HG02623 (cell line): ENCODE results near the gene TMEM231.
"Not testable (repeated sequence)": the region's sequence is repeated elsewhere in the genome, so short reads cannot be mapped to it uniquely, and the experiment has no call there.

Source experiments
- ATAC-seq: cut with Tn5 transposase; IDR thresholded peaks from one replicate; pipeline ENCODE4 v1.9.1; 2021; ENCODE audit warnings: moderate library complexity; ENCODE audit not compliant: unreplicated experiment

The TMEM231 gene

GRCh38 chr16:75534560-75535205, 21.4 kb downstream of the TMEM231 start:
- no peak for ATAC-seq

GRCh38 chr16:75532791-75533190, 23.3 kb downstream of the TMEM231 start:
- no peak for ATAC-seq

GRCh38 chr16:75532142-75532765, 23.8 kb downstream of the TMEM231 start:
- ATAC-seq = no peak

- ATAC-seq = no peak
Observed at GRCh38 chr16:75529959-75530358, 26.1 kb downstream of the TMEM231 start.

GRCh38 chr16:75529056-75529905, 26.8 kb downstream of the TMEM231 start:
- no peak for ATAC-seq

GRCh38 chr16:75527825-75528299, 28.2 kb downstream of the TMEM231 start:
- ATAC-seq = no peak

GRCh38 chr16:75526032-75526790, 29.8 kb downstream of the TMEM231 start:
- no peak for ATAC-seq

- ATAC-seq = no peak
Observed at GRCh38 chr16:75519175-75519574, 36.9 kb downstream of the TMEM231 start.

GRCh38 chr16:75516189-75516966, 39.7 kb downstream of the TMEM231 start:
- ATAC-seq = peak; percentile 17

GRCh38 chr16:75514296-75514695, 41.8 kb downstream of the TMEM231 start:
- no peak for ATAC-seq

- no peak for ATAC-seq
Observed at GRCh38 chr16:75506574-75506973, 49.5 kb downstream of the TMEM231 start.

GRCh38 chr16:75506107-75506506, 49.9 kb downstream of the TMEM231 start:
- no peak for ATAC-seq

- ATAC-seq = no peak
Observed at GRCh38 chr16:75503801-75504200, 52.3 kb downstream of the TMEM231 start.

- ATAC-seq = no peak
Observed at GRCh38 chr16:75502916-75503605, 53.0 kb downstream of the TMEM231 start.

- ATAC-seq = not testable (repeated sequence)
Observed at GRCh38 chr16:75501820-75502219, 54.2 kb downstream of the TMEM231 start.

GRCh38 chr16:75501359-75501758, 54.7 kb downstream of the TMEM231 start:
- no peak for ATAC-seq

- ATAC-seq = not testable (repeated sequence)
Observed at GRCh38 chr16:75498605-75499322, 57.3 kb downstream of the TMEM231 start.

- no peak for ATAC-seq
Observed at GRCh38 chr16:75497558-75497957, 58.5 kb downstream of the TMEM231 start.
